AG04450 (cell line): ENCODE measurements around the gene OXTR. TPM values are rescaled to one million over a fixed set of nuclear protein-coding genes. Genes with fewer than 3 reads are reported as not detected.
A peak's percentile ranks its signal among the peaks of the same experiment; 100 is the strongest.

ENCODE experiments used
- CTCF ChIA-PET: fragments of 300-600, 350-600 bp; formaldehyde crosslinking; extraction: SDS; loops from one replicate; lab custom pipeline; 2022; ENCODE audit warnings: antibody characterized with exemption, inconsistent platforms; lab: Charles Lee
- POLR2A ChIA-PET: fragments of 350-600 bp; formaldehyde crosslinking; extraction: SDS; loops from one replicate; lab custom pipeline; 2021; ENCODE audit warnings: antibody characterized with exemption, inconsistent platforms; lab: Yijun Ruan, JAX
- DNase-seq: peaks from one replicate; pipeline ENCODE4 v3.0.0-alpha.2; 2011; ENCODE audit warnings: low read depth, low spot score
- H3K27ac ChIP-seq: one replicate; pipeline ENCODE4 v1.5.1; 2012; ENCODE audit warnings: low read depth, low read length, control low read depth
- H3K27me3 ChIP-seq: one replicate; pipeline ENCODE4 v1.6.0; 2012; ENCODE audit warnings: low read length; ENCODE audit not compliant: control insufficient read depth, insufficient read depth
- H3K4me3 ChIP-seq: 2 replicates; pipeline ENCODE4 v1.5.1; 2011; ENCODE audit warnings: mild to moderate bottlenecking, low read depth, low read length, control low read depth
- H3K9me3 ChIP-seq: 2 replicates; pipeline ENCODE4 v1.5.1; 2012; ENCODE audit warnings: low read length; ENCODE audit not compliant: control insufficient read depth, insufficient read depth
- polyA plus RNA-seq: library from polyadenylated mRNA; depleted of rRNA; stranded (reverse); fragments of >200 nt; gene quantifications from 2 replicates; pipeline ENCODE4 v1.2.3, GENCODE V29; 2011
- TF ChIP-seq, protein P1 (sequence below): IDR thresholded peaks from 2 replicates; pipeline ENCODE4 v1.5.1; 2011; ENCODE audit warnings: low read depth, low read length, control low read depth, inconsistent platforms

The OXTR gene
- polyA plus RNA-seq, 1 experiment, result 58.7 TPM

DNA sequence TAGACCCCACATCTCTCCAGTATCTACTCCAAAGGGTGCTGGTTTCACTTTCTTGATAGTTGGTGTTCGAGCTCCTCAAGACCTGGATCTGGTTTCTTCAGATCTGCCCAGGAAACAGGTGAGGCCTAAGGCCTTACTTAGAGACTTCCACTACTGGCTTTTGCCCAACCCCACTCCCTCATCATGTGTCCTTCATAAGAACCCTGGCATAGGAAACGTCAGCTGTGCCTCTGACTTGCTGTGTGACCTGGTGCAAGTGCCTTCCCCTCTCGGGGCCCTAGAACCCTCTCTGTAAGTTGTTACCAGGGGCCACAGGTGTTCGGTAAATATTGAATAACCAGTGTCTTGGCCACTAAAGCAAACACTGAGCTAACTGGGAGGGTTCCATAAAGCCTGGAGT is 3.9 kb downstream of the OXTR start:
- TF ChIP-seq, protein P1, sequence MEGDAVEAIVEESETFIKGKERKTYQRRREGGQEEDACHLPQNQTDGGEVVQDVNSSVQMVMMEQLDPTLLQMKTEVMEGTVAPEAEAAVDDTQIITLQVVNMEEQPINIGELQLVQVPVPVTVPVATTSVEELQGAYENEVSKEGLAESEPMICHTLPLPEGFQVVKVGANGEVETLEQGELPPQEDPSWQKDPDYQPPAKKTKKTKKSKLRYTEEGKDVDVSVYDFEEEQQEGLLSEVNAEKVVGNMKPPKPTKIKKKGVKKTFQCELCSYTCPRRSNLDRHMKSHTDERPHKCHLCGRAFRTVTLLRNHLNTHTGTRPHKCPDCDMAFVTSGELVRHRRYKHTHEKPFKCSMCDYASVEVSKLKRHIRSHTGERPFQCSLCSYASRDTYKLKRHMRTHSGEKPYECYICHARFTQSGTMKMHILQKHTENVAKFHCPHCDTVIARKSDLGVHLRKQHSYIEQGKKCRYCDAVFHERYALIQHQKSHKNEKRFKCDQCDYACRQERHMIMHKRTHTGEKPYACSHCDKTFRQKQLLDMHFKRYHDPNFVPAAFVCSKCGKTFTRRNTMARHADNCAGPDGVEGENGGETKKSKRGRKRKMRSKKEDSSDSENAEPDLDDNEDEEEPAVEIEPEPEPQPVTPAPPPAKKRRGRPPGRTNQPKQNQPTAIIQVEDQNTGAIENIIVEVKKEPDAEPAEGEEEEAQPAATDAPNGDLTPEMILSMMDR, result no peak
- POLR2A ChIA-PET, result no interaction called here

GRCh38 chr3:8764528-8764927 is 4.9 kb downstream of the OXTR start:
- H3K27ac ChIP-seq, result no peak overlapping the region
- 0 out of 2 replicates have a peak overlapping the region, but pooled peaks have one; percentile 4 for H3K4me3 ChIP-seq
- no peak for DNase-seq
- ChIA-PET POLR2A (no interaction called here), CTCF (no interaction called here)
- no peaks in the 10 kb centered on the region for H3K27me3 ChIP-seq
- TF ChIP-seq, protein P1, result no peak
- no peaks in the 10 kb centered on the region; the same call in 1 of the 2 replicates for H3K9me3 ChIP-seq

More for the DNA sequence above, 3.9 kb downstream of the OXTR start:
- no peaks in the 10 kb centered on the region for H3K27me3 ChIP-seq
- no peak for DNase-seq
- peak overlapping the region; percentile 66 for H3K4me3 ChIP-seq
- H3K27ac ChIP-seq, result no peak overlapping the region
- no peaks in the 10 kb centered on the region; the same call in 1 of the 2 replicates for H3K9me3 ChIP-seq
- CTCF ChIA-PET, result interaction anchor here (1.6 to 2.6 kb wide), 3 partner anchors 10 to 222 kb away, joined by 3 to 8 read pairs (median 6); no protein-coding TSS in a partner anchor

DNA sequence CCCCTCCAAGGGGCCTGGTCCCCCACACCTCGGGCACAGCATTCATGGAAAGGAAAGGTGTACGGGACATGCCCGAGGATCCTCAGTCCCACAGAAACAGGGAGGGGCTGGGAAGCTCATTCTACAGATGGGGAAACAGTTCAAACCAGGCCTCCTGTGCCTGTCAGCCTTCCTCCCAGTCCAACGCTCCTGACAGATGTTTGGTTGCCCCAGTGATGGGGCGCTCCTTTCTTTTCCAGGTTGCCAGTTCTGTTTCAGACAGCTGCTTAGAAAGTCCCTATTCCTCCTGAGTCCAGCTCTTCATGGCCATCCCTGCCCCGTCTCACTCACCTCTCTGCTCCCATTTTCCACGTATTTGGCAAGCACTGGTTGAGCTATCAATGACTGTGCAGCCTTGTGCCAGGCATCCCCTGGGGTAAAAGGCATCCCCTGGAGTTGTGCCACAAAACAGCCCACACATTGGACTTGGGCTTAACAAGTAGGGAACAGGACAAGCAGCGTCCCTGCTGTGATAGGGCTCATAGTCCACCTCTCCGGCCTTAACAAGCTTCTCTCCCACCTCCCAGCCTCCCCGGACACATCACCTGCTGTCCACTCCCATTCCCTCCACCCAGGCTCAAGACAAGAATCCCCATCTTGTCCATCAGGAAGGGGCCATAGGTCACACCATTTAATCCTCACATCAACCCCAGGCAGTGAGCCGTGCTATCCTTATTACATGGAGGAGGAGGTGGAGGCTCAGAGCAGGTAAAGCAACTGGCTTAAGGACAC is 6.6 kb downstream of the OXTR start:
- Histone ChIP-seq H3K27me3 (no peaks in the 10 kb centered on the region), H3K27ac (no peak overlapping the region), H3K4me3 (no peak overlapping the region), H3K9me3 (no peaks in the 10 kb centered on the region; the same call in 1 of the 2 replicates)
- ChIA-PET CTCF (interaction anchor here (0.5 kb wide), 1 partner anchor 225 kb away, joined by 3 read pairs; no protein-coding TSS in a partner anchor), POLR2A (no interaction called here)
- no peak for DNase-seq
- TF ChIP-seq, protein P1, result no peak

GRCh38 chr3:8761866-8762265 is 7.5 kb downstream of the OXTR start:
- no peak for DNase-seq
- no peak overlapping the region for H3K4me3 ChIP-seq
- TF ChIP-seq, protein P1, result no peak
- H3K9me3 ChIP-seq, result no peaks in the 10 kb centered on the region
- no peak overlapping the region for H3K27ac ChIP-seq
- POLR2A ChIA-PET, result interaction anchor here (0.7 kb wide), 1 partner anchor 130 kb away, joined by 4 read pairs; no protein-coding TSS in a partner anchor
- no peaks in the 10 kb centered on the region for H3K27me3 ChIP-seq
- CTCF ChIA-PET, result no interaction called here

DNA sequence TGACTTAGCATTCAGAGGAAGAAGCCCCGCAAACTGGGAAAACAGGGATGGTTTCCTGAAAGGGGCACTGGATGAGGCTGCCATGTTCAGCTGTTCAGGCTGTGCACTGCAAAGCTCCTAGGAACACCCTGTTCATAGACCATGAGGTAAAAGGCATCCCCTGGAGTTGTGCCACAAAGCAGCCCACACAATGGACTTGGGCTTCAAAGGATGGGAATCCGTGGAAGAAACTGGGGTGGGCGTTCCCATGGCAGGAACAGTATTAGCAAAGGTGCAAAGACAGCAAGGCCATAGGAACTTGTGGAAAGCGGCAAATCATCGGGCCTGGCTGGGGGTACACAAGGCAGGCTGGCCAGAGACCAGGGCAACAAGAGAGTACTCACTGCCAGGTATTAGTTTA is 8.9 kb downstream of the OXTR start:
- no peak overlapping the region for H3K27ac ChIP-seq
- POLR2A ChIA-PET, result no interaction called here
- CTCF ChIA-PET, result interaction anchor here (1.0 to 1.5 kb wide), 2 partner anchors 9 to 227 kb away, joined by 3 to 4 read pairs; partner anchors contain the start of gene OXTR
- H3K4me3 ChIP-seq, result no peak overlapping the region
- TF ChIP-seq, protein P1, result no peak
- no peaks in the 10 kb centered on the region for H3K9me3 ChIP-seq
- DNase-seq, result no peak
- no peaks in the 10 kb centered on the region for H3K27me3 ChIP-seq
